ENCODE results near the gene ASS1. TPM values are rescaled to one million over a fixed set of nuclear protein-coding genes. Genes with fewer than 3 reads are reported as not detected.

Gene ASS1
- total and polyA plus RNA-seq, 9 donors = 63.4 to 238 (median 87.0) TPM

DNA sequence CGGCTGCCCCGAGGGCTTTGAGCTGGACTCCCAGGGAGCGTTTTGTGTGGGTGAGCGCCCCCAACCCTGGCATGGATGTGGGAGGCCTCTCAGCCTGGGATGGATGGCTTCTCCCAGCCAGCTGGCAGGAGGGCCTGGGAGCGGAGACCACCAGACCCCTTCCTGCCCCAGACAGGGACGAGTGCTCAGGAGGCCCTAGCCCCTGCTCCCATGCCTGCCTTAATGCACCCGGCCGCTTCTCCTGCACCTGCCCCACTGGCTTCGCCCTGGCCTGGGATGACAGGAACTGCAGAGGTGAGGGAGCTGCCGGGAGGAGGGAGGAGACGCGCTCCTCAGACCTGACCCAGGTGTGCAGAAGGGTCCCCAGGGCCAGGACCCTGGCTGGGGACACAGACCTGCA, 17.4 kb upstream of the ASS1 start:
- intact Hi-C loops (cut with DNase I) = no loop called here
- TF ChIP-seq EP300 (IDR thresholded peaks at IDR 0.05) = no peak
- TF ChIP-seq CTCF (IDR thresholded peaks at IDR 0.05) = no peak
- no peak for TF ChIP-seq POLR2A (IDR thresholded peaks at IDR 0.05)
- DNase-seq = no peak
- H3K36me3 ChIP-seq = no peaks in the 10 kb centered on the region
- WGBS, 3 donors = 88 to 93% (median 90%) methylated on average over 12 of the region's 12 CpGs
- no peak overlapping the region for H3K27ac ChIP-seq
- no peaks in the 10 kb centered on the region for H3K27me3 ChIP-seq
- H3K4me3 ChIP-seq = no peak overlapping the region
- H3K4me1 ChIP-seq (ENCODE audit: insufficient read depth) = no peaks in the 10 kb centered on the region
- H3K9me3 ChIP-seq = no peaks in the 10 kb centered on the region

DNA sequence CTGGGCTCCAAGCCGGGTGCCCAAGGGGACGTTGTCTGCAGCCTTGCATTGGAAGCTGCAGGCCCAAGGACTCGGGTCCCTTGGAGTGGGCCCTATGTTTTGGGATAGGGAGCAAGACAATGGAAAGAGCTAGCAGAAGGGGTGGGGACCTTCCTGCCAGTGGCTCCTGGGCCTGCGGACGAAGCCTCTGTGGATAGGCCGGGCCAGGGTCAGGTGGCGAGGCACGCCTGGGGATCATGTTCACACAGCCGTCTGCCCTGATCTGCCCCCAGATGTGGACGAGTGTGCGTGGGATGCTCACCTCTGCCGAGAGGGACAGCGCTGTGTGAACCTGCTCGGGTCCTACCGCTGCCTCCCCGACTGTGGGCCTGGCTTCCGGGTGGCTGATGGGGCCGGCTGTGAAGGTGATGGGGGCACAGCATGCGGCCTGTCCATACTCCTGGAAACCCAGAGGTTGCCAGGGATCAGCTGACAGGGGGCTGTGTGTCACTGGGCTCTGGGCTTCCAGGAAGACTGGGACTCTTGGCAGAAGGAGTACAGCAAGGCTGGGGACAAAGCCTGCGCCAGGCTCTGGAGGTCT, 16.6 kb upstream of the ASS1 start:
- WGBS, 3 donors = 77 to 88% (median 84%) methylated on average over 17 to 20 of the region's 20 CpGs
- intact Hi-C loops (cut with DNase I) = no loop called here

GRCh38 chr9:130429381-130429780, 15.4 kb upstream of the ASS1 start:
- intact Hi-C loops (cut with DNase I) = no loop called here
- Histone ChIP-seq H3K9me3 (no peaks in the 10 kb centered on the region), H3K27me3 (no peaks in the 10 kb centered on the region), H3K4me1 (ENCODE audit: insufficient read depth) (peaks cover 3% of the 10 kb centered on the region), H3K27ac (no peak overlapping the region), H3K36me3 (no peaks in the 10 kb centered on the region), H3K4me3 (no peak overlapping the region)
- 92 to 96% (median 95%) methylated on average over 9 to 13 of the region's 13 CpGs for WGBS, 3 donors
- TF ChIP-seq POLR2A (IDR thresholded peaks at IDR 0.05) = no peak
- no peak for DNase-seq

More for the DNA sequence above, 16.6 kb upstream of the ASS1 start:
- Histone ChIP-seq H3K4me1 (ENCODE audit: insufficient read depth) (no peaks in the 10 kb centered on the region), H3K27me3 (no peaks in the 10 kb centered on the region), H3K4me3 (no peak overlapping the region), H3K9me3 (no peaks in the 10 kb centered on the region), H3K27ac (no peak overlapping the region), H3K36me3 (no peaks in the 10 kb centered on the region)
- no peak for DNase-seq
- no peak for TF ChIP-seq POLR2A (IDR thresholded peaks at IDR 0.05)
- no peak for TF ChIP-seq EP300 (IDR thresholded peaks at IDR 0.05)
- no peak for TF ChIP-seq CTCF (IDR thresholded peaks at IDR 0.05)

DNA sequence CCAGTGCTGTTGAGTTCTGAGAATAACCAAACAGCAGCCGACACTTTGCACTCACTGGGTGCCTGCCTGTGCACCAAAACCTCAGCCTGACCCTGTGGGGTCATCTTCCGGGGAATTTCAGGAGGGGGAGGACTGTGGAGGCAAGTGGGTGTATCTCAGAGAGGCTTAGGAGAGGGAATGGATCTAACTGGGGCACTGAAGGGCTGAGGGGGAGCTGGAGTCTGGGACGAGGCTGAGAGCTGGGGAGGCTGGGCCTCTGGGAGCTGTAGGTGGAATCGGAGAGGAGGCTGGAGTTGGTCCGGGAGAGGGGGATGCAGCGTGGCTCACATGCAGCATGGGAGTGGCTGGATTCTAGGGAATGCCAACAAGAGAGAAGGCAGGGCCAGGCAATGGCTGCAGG, 14.9 kb upstream of the ASS1 start:
- Histone ChIP-seq H3K27me3 (no peaks in the 10 kb centered on the region), H3K36me3 (no peaks in the 10 kb centered on the region), H3K9me3 (no peaks in the 10 kb centered on the region), H3K4me1 (ENCODE audit: insufficient read depth) (peaks cover 3% of the 10 kb centered on the region), H3K4me3 (no peak overlapping the region), H3K27ac (no peak overlapping the region)
- TF ChIP-seq CTCF (IDR thresholded peaks at IDR 0.05) (no peak), EP300 (IDR thresholded peaks at IDR 0.05) (no peak), POLR2A (IDR thresholded peaks at IDR 0.05) (no peak)
- no peak for DNase-seq
- 77 to 87% (median 85%) methylated on average over 6 of the region's 6 CpGs for WGBS, 3 donors
- intact Hi-C loops (cut with DNase I) = no loop called here

DNA sequence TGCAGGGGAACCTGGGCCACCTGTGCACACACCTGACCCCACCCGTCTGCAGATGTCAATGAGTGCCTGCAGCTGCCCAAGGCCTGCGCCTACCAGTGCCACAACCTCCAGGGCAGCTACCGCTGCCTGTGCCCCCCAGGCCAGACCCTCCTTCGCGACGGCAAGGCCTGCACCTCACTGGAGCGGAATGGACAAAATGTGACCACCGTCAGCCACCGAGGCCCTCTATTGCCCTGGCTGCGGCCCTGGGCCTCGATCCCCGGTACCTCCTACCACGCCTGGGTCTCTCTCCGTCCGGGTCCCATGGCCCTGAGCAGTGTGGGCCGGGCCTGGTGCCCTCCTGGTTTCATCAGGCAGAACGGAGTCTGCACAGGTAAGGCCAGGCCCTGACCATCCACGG, 14.5 kb upstream of the ASS1 start:
- Histone ChIP-seq H3K27me3 (no peaks in the 10 kb centered on the region), H3K27ac (no peak overlapping the region), H3K4me1 (ENCODE audit: insufficient read depth) (peaks cover 3% of the 10 kb centered on the region), H3K4me3 (no peak overlapping the region), H3K9me3 (no peaks in the 10 kb centered on the region), H3K36me3 (no peaks in the 10 kb centered on the region)
- intact Hi-C loops (cut with DNase I) = no loop called here
- WGBS, 3 donors = 95 to 97% (median 96%) methylated on average over 18 of the region's 18 CpGs
- no peak for DNase-seq
- TF ChIP-seq EP300 (IDR thresholded peaks at IDR 0.05) (no peak), CTCF (IDR thresholded peaks at IDR 0.05) (no peak), POLR2A (IDR thresholded peaks at IDR 0.05) (no peak)
